Skeletal muscle satellite cell (primary cell): ENCODE measurements around the gene C9orf72. TPM values are rescaled to one million over a fixed set of nuclear protein-coding genes. Genes with fewer than 3 reads are reported as not detected.
A peak's percentile ranks its signal among the peaks of the same experiment; 100 is the strongest.
"Not testable (repeated sequence)": the region's sequence is repeated elsewhere in the genome, so short reads cannot be mapped to it uniquely, and the experiment has no call there.

Source experiments
- H3K27me3 ChIP-seq: 2 replicates; pipeline ENCODE4 v1.7.0; 2013; ENCODE audit warnings: low read length; ENCODE audit not compliant: control insufficient read depth, insufficient read depth
- H3K36me3 ChIP-seq: 2 replicates; pipeline ENCODE4 v1.7.0; 2013; ENCODE audit warnings: mild to moderate bottlenecking, control low read depth, low read length; ENCODE audit not compliant: insufficient read depth
- H3K4me1 ChIP-seq: 2 replicates; pipeline ENCODE4 v1.7.0; 2013; ENCODE audit warnings: low read length; ENCODE audit not compliant: control insufficient read depth, insufficient read depth
- H3K4me2 ChIP-seq: 2 replicates; pipeline ENCODE4 v1.7.0; 2013; ENCODE audit warnings: mild to moderate bottlenecking, low read length
- H3K4me3 ChIP-seq: 2 replicates; pipeline ENCODE4 v1.7.0; 2013; ENCODE audit warnings: low read length
- H3K9ac ChIP-seq: 2 replicates; pipeline ENCODE4 v1.7.0; 2013; ENCODE audit warnings: mild to moderate bottlenecking, low read depth, low read length, moderate library complexity
- H3K9me3 ChIP-seq: replicated peaks from 2 replicates; pipeline ENCODE4 v1.7.0; 2013; ENCODE audit warnings: mild to moderate bottlenecking, control low read depth, low read length
- total RNA-seq: library from RNA; depleted of rRNA; stranded (reverse); fragments of >200 nt; gene quantifications from 2 replicates; pipeline ENCODE4 v1.2.3, GENCODE V29; 2012; rRNA removed

Gene C9orf72, protein sequence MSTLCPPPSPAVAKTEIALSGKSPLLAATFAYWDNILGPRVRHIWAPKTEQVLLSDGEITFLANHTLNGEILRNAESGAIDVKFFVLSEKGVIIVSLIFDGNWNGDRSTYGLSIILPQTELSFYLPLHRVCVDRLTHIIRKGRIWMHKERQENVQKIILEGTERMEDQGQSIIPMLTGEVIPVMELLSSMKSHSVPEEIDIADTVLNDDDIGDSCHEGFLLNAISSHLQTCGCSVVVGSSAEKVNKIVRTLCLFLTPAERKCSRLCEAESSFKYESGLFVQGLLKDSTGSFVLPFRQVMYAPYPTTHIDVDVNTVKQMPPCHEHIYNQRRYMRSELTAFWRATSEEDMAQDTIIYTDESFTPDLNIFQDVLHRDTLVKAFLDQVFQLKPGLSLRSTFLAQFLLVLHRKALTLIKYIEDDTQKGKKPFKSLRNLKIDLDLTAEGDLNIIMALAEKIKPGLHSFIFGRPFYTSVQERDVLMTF
- 6.6 and 7.4 TPM in 2 replicates for total RNA-seq

GRCh38 chr9:27572918-27573633 lies at the start of gene C9orf72:
Gene C9orf72, minus strand, starts transcription at chr9:27573481. Its CDS starts 6,361 bp downstream, at chr9:27567120.
- Histone ChIP-seq H3K9ac (peak within 1 kb of the TSS; percentile 85), H3K4me1 (peaks cover 14% of the 10 kb centered on the region), H3K36me3 (no peaks in the 10 kb centered on the region), H3K4me3 (peak within 1 kb of the TSS; percentile 83), H3K4me2 (peak within 1 kb of the TSS; percentile 91), H3K9me3 (no peaks in the 10 kb centered on the region), H3K27me3 (peaks cover 5% of the 10 kb centered on the region)

DNA sequence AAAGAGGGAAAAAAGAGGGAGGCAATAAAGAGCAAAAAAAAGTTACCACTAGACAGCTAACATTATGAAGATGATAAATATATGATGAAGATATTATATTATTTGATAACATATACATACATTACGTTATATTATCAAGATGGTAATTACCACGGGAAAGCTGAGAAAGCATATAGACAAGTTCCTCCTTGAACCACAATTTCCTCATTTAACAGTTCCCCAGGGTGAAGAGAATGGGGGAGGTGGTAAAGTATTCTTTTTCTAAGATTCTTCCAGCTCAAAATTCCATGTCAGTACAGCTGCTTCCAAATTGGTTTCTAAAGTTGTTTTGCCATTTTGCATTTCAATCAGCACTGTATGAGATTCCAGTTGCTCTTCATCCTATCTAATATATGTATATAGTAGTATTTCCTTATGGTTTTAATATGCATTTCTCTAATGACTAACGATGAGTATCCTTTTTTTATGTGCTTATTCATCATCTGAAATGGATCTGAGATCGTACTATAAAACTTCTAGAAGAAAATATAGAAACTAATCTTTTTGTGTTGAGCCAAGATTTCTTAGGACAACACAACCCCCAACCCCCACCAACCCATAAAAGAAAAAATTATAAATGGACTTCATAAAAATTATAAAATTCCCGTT lies 49.5 kb upstream of the C9orf72 start:
- Histone ChIP-seq H3K4me1 (no peaks in the 10 kb centered on the region), H3K9me3 (no peaks in the 10 kb centered on the region)

DNA sequence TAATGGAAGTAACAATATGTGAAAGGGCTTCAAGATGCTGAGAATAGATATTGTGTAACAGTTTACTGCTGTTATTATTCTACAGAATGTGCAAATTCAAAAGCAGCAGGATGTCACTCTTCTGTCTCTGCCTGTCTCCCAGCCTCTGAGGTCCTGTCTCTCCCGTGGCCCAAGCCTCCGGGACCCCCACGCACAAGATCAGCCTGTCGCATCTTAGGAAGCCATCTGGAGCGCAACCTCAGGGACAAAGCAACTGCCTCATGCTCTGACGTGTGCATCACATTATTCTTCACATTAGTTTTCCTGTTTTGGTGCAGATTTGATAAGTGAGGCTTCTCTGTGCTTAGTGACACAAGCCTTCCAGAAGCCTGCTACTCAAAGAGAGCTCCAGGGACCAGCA lies 46.5 kb upstream of the C9orf72 start:
- no peaks in the 10 kb centered on the region for H3K36me3 ChIP-seq
- no peaks in the 10 kb centered on the region for H3K9me3 ChIP-seq
- H3K4me1 ChIP-seq = no peaks in the 10 kb centered on the region
- H3K4me2 ChIP-seq = no peak overlapping the region
- H3K9ac ChIP-seq = no peak overlapping the region
- H3K4me3 ChIP-seq = no peak overlapping the region
- peaks cover 4% of the 10 kb centered on the region for H3K27me3 ChIP-seq

More for the DNA sequence above, 49.5 kb upstream of the C9orf72 start:
- no peak overlapping the region for H3K4me3 ChIP-seq
- H3K9ac ChIP-seq = no peak overlapping the region
- H3K36me3 ChIP-seq = no peaks in the 10 kb centered on the region
- H3K4me2 ChIP-seq = no peak overlapping the region
- peaks cover 4% of the 10 kb centered on the region for H3K27me3 ChIP-seq

- no peak overlapping the region for H3K4me2 ChIP-seq
- peaks cover 4% of the 10 kb centered on the region for H3K27me3 ChIP-seq
- no peaks in the 10 kb centered on the region for H3K4me1 ChIP-seq
- no peaks in the 10 kb centered on the region for H3K36me3 ChIP-seq
- H3K9me3 ChIP-seq = no peaks in the 10 kb centered on the region
- H3K9ac ChIP-seq = no peak overlapping the region
- no peak overlapping the region for H3K4me3 ChIP-seq
Observed at GRCh38 chr9:27618066-27618465, 44.8 kb upstream of the C9orf72 start.

GRCh38 chr9:27614551-27614950 lies 41.3 kb upstream of the C9orf72 start:
- no peaks in the 10 kb centered on the region for H3K4me1 ChIP-seq
- H3K4me2 ChIP-seq = no peak overlapping the region
- peaks cover 4% of the 10 kb centered on the region for H3K27me3 ChIP-seq
- no peaks in the 10 kb centered on the region for H3K9me3 ChIP-seq
- no peak overlapping the region for H3K9ac ChIP-seq
- H3K4me3 ChIP-seq = no peak overlapping the region
- H3K36me3 ChIP-seq = no peaks in the 10 kb centered on the region

- H3K9ac ChIP-seq, H3K36me3 ChIP-seq, H3K4me3 ChIP-seq, H3K4me2 ChIP-seq, H3K9me3 ChIP-seq, H3K27me3 ChIP-seq, H3K4me1 ChIP-seq: not testable (repeated sequence)
Observed at GRCh38 chr9:27612036-27612435, 38.8 kb upstream of the C9orf72 start.

GRCh38 chr9:27610622-27611021 lies 37.3 kb upstream of the C9orf72 start:
- Histone ChIP-seq H3K27me3 (no peaks in the 10 kb centered on the region), H3K4me1 (no peaks in the 10 kb centered on the region), H3K9ac (no peak overlapping the region), H3K36me3 (no peaks in the 10 kb centered on the region), H3K4me3 (no peak overlapping the region), H3K4me2 (no peak overlapping the region), H3K9me3 (no peaks in the 10 kb centered on the region)

- no peak overlapping the region for H3K9ac ChIP-seq
- H3K36me3 ChIP-seq = no peaks in the 10 kb centered on the region
- no peaks in the 10 kb centered on the region for H3K9me3 ChIP-seq
- H3K4me3 ChIP-seq = no peak overlapping the region
- H3K27me3 ChIP-seq = peaks cover 5% of the 10 kb centered on the region
- no peaks in the 10 kb centered on the region for H3K4me1 ChIP-seq
- no peak overlapping the region for H3K4me2 ChIP-seq
Observed at GRCh38 chr9:27602954-27603353, 29.7 kb upstream of the C9orf72 start.

- no peaks in the 10 kb centered on the region for H3K4me1 ChIP-seq
- no peaks in the 10 kb centered on the region for H3K36me3 ChIP-seq
Observed at GRCh38 chr9:27602142-27602861, 29.0 kb upstream of the C9orf72 start.

DNA sequence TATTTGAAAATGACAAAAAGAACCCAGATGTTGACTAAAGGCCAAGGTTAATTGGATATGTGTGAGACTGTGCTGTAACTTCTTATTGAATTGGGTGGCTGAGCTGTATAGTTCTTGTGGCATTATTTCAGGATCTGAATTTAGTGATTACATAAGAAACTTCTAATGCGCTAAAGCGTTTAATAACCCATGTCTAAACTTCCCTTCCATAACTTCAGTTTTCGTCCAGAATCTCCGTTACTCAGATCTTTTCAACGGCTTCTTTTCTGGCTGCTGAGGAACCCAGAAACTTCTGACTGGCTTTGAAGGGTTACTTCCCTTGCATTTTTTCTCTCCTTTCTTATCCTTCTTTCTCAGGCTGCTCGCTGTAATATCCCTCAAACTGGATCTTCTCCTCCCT lies 28.1 kb upstream of the C9orf72 start:
- H3K4me1 ChIP-seq = no peaks in the 10 kb centered on the region
- H3K4me3 ChIP-seq = no peak overlapping the region
- H3K27me3 ChIP-seq = peaks cover 5% of the 10 kb centered on the region
- H3K9me3 ChIP-seq = no peaks in the 10 kb centered on the region
- H3K36me3 ChIP-seq = no peaks in the 10 kb centered on the region
- no peak overlapping the region for H3K9ac ChIP-seq
- H3K4me2 ChIP-seq = no peak overlapping the region

More at GRCh38 chr9:27602142-27602861, 29.0 kb upstream of the C9orf72 start:
- Histone ChIP-seq H3K9ac (no peak overlapping the region), H3K4me2 (no peak overlapping the region), H3K9me3 (no peaks in the 10 kb centered on the region), H3K27me3 (peaks cover 5% of the 10 kb centered on the region), H3K4me3 (no peak overlapping the region)

DNA sequence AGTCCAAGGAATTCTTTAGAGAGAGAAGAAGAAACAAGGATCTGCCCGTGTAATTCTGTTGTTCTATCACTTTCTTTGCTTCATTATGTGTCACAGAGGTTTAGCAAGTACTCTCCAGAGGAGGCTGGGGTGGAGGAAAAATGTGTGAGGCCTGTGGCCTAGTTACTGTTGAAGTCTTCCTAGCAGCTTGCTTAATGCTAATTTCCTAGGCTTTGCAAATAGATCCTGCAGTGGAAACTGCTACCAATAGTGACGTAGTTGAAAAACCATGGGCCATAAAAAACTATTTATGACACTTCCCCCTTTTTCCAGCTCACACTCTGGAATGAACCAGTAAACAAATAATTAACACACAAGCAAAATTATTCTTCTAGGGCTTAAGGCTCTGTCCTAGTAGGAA lies 27.0 kb upstream of the C9orf72 start:
- no peaks in the 10 kb centered on the region for H3K4me1 ChIP-seq
- H3K9ac ChIP-seq = no peak overlapping the region
- no peaks in the 10 kb centered on the region for H3K36me3 ChIP-seq
- H3K9me3 ChIP-seq = no peaks in the 10 kb centered on the region
- peaks cover 5% of the 10 kb centered on the region for H3K27me3 ChIP-seq
- H3K4me2 ChIP-seq = no peak overlapping the region
- H3K4me3 ChIP-seq = no peak overlapping the region
